HepG2 (cell line): Measurements from ENCODE around the gene GPS1. TPM values are rescaled to one million over a fixed set of nuclear protein-coding genes. Genes with fewer than 3 reads are reported as not detected.

Experiments used
- AGO2 ChIP-seq: fragments of 200-400 bp; formaldehyde crosslinking; optimal IDR thresholded peaks from 2 replicates; pipeline ENCODE3; 2017; ENCODE audit warnings: mild to moderate bottlenecking, low read depth, low read length, moderate library complexity
- CENPX ChIP-seq: sonication (generic); formaldehyde crosslinking; IDR thresholded peaks from 2 replicates; pipeline ENCODE4 v1.9.0; 2021; ENCODE audit warnings: mild to moderate bottlenecking, missing genetic modification reagents, moderate library complexity
- E2F1 ChIP-seq: sonication (generic); formaldehyde crosslinking; IDR thresholded peaks from 2 replicates; pipeline ENCODE4 v1.5.0; 2020; ENCODE audit warnings: missing genetic modification reagents
- GABPA ChIP-seq, 2 experiments: IDR thresholded peaks; 2 replicates each; pipeline ENCODE4 v1.6.1; 2011 to 2016; ENCODE audit warnings: low read depth in 2 of 2, low read length in 1 of 2, missing biosample characterization in 1 of 2, missing genetic modification characterization in 1 of 2
- GABPB1 ChIP-seq: IDR thresholded peaks from 2 replicates; pipeline ENCODE4 v1.6.1; 2016; ENCODE audit warnings: mild to moderate bottlenecking, missing genetic modification reagents, moderate library complexity, missing compliant biosample characterization
- HIVEP1 ChIP-seq: sonication (generic); formaldehyde crosslinking; IDR thresholded peaks from 2 replicates; pipeline ENCODE4 v1.4.0; 2020; ENCODE audit warnings: mild to moderate bottlenecking, missing genetic modification reagents
- HMG20A ChIP-seq: IDR thresholded peaks from 2 replicates; pipeline ENCODE4 v1.6.1; 2016; ENCODE audit warnings: borderline replicate concordance
- KLF16 ChIP-seq, 2 experiments: sonication (generic) in 1 of 2; formaldehyde crosslinking in 1 of 2; IDR thresholded peaks; 2 replicates each; pipeline versions ENCODE4 v1.6.1 to v1.8.0; 2016 to 2023; ENCODE audit warnings: missing genetic modification reagents in 2 of 2, missing compliant biosample characterization in 1 of 2
- PHF20 ChIP-seq: sonication (generic); formaldehyde crosslinking; IDR thresholded peaks from 2 replicates; pipeline ENCODE4 v1.5.0; 2020; ENCODE audit warnings: mild to moderate bottlenecking, missing genetic modification reagents
- PTBP1 ChIP-seq: fragments of 200-400 bp; formaldehyde crosslinking; IDR thresholded peaks from 2 replicates; pipeline ENCODE4 v1.6.1; 2018; ENCODE audit warnings: low read length, low read depth; ENCODE audit not compliant: poor library complexity, severe bottlenecking
- RNF219 ChIP-seq: sonication (generic); formaldehyde crosslinking; IDR thresholded peaks from 2 replicates; pipeline ENCODE4 v1.5.0; 2020; ENCODE audit warnings: mild to moderate bottlenecking, missing genetic modification reagents
- SUZ12 ChIP-seq: fragments of 150-350 bp; IDR thresholded peaks from 2 replicates; pipeline ENCODE4 v1.6.1; 2014; ENCODE audit warnings: low read depth, low read length
- TCF7 ChIP-seq: sonication (generic); IDR thresholded peaks from 2 replicates; pipeline ENCODE4 v1.6.1; 2016; ENCODE audit warnings: antibody characterized with exemption, low read depth
- TOPORS ChIP-seq: sonication (generic); formaldehyde crosslinking; IDR thresholded peaks from 2 replicates; pipeline ENCODE4 v1.8.0; 2023; ENCODE audit warnings: mild to moderate bottlenecking, missing genetic modification reagents
- ZMYM4 ChIP-seq: sonication (generic); formaldehyde crosslinking; IDR thresholded peaks from 2 replicates; pipeline ENCODE4 v1.8.1; 2023; ENCODE audit warnings: mild to moderate bottlenecking, missing genetic modification reagents
- ZNF280B ChIP-seq: sonication (generic); formaldehyde crosslinking; IDR thresholded peaks from 2 replicates; pipeline ENCODE4 v1.5.0; 2020; ENCODE audit warnings: missing genetic modification reagents, mild to moderate bottlenecking, borderline replicate concordance
- ZNF572 ChIP-seq: sonication (generic); formaldehyde crosslinking; IDR thresholded peaks from 2 replicates; pipeline ENCODE4 v1.5.1; 2020; ENCODE audit warnings: mild to moderate bottlenecking, missing genetic modification reagents
- ZNF607 ChIP-seq: sonication (generic); formaldehyde crosslinking; IDR thresholded peaks from 2 replicates; pipeline ENCODE4 v1.5.1; 2020; ENCODE audit warnings: missing genetic modification reagents, mild to moderate bottlenecking, borderline replicate concordance
- ZSCAN12 ChIP-seq: sonication (generic); formaldehyde crosslinking; IDR thresholded peaks from 2 replicates; pipeline ENCODE4 v1.9.0; 2021; ENCODE audit warnings: mild to moderate bottlenecking, missing genetic modification reagents
- polyA plus RNA-seq, 8 experiments: library from polyadenylated mRNA; depleted of rRNA in 3 of 8; stranded (reverse) in 7 of 8; unstranded in 1 of 8; fragments of >200 nt; fragmentation: Illumina TruSeq in 4 of 8; extraction: Trizol in 4 of 8; gene quantifications; 2 replicates each; pipeline versions ENCODE4 v1.2.1 to v1.2.3, GENCODE V29; 2011 to 2016; ENCODE audit warnings: low read depth in 4 of 8, missing spikeins in 1 of 8, mixed read lengths in 1 of 8; ENCODE audit not compliant: insufficient read depth in 1 of 8
- total RNA-seq, 5 experiments: library from RNA; depleted of rRNA; stranded (reverse); fragments of >200 nt; fragmentation: Illumina TruSeq; extraction: Trizol; gene quantifications; 2 replicates each; pipeline ENCODE4 v1.2.3, GENCODE V29; 2016; ENCODE audit warnings: low read depth in 1 of 5

The GPS1 gene
- total and polyA plus RNA-seq, 2 of the 13 experiments (the other 11 are each of a cell fraction or from before 2014, with no cell fraction given) = 124 to 128 TPM

- TF ChIP-seq ZNF280B (CRISPR knock-in tag) (peak; percentile 73; the same call in 1 of the 2 replicates), ZMYM4 (CRISPR knock-in tag) (peak; percentile 92), HIVEP1 (CRISPR knock-in tag) (0 out of 2 replicates have a peak, but pooled peaks have one; percentile 59), KLF16 (CRISPR knock-in tag; IDR thresholded peaks at IDR 0.05) (peak in 1 of 2 experiments; percentile 94; a peak in 2 of 4 replicates), RNF219 (no peak), ZNF572 (peak; percentile 22; the same call in 1 of the 2 replicates), HMG20A (CRISPR knock-in tag) (no peak), AGO2 (no peak), SUZ12 (0 out of 2 replicates have a peak, but pooled peaks have one; percentile 9), E2F1 (no peak), GABPB1 (CRISPR knock-in tag) (peak; percentile 95), PHF20 (peak; percentile 97), CENPX (no peak), TOPORS (CRISPR knock-in tag) (peak; percentile 85), GABPA (IDR thresholded peaks at IDR 0.05; ENCODE audit: low read depth, low read length) (no peak), GABPA (CRISPR knock-in tag; IDR thresholded peaks at IDR 0.05; ENCODE audit: low read depth) (peak; percentile 87), ZNF607 (CRISPR knock-in tag) (peak; percentile 80), TCF7 (no peak), PTBP1 (peak; percentile 83), ZSCAN12 (CRISPR knock-in tag) (peak; percentile 66; the same call in 1 of the 2 replicates)
Observed at GRCh38 chr17:82065638-82066303, 14.1 kb downstream of the GPS1 start, which contains the start of gene DUS1L (continued).
